GM18502 (cell line): ENCODE measurements around the gene SIM2.
"Not testable (repeated sequence)": the region's sequence is repeated elsewhere in the genome, so short reads cannot be mapped to it uniquely, and the experiment has no call there.

Experiments used
- ATAC-seq: cut with Tn5 transposase; IDR thresholded peaks from one replicate; pipeline ENCODE4 v1.9.1; 2021; ENCODE audit warnings: mild to moderate bottlenecking; ENCODE audit not compliant: unreplicated experiment, poor library complexity

SIM2 gene, protein sequence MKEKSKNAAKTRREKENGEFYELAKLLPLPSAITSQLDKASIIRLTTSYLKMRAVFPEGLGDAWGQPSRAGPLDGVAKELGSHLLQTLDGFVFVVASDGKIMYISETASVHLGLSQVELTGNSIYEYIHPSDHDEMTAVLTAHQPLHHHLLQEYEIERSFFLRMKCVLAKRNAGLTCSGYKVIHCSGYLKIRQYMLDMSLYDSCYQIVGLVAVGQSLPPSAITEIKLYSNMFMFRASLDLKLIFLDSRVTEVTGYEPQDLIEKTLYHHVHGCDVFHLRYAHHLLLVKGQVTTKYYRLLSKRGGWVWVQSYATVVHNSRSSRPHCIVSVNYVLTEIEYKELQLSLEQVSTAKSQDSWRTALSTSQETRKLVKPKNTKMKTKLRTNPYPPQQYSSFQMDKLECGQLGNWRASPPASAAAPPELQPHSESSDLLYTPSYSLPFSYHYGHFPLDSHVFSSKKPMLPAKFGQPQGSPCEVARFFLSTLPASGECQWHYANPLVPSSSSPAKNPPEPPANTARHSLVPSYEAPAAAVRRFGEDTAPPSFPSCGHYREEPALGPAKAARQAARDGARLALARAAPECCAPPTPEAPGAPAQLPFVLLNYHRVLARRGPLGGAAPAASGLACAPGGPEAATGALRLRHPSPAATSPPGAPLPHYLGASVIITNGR

DNA sequence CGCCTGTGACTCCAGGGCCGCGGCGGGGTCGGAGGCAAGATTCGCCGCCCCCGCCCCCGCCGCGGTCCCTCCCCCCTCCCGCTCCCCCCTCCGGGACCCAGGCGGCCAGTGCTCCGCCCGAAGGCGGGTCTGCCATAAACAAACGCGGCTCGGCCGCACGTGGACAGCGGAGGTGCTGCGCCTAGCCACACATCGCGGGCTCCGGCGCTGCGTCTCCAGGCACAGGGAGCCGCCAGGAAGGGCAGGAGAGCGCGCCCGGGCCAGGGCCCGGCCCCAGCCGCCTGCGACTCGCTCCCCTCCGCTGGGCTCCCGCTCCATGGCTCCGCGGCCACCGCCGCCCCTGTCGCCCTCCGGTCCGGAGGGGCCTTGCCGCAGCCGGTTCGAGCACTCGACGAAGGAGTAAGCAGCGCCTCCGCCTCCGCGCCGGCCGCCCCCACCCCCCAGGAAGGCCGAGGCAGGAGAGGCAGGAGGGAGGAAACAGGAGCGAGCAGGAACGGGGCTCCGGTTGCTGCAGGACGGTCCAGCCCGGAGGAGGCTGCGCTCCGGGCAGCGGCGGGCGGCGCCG is at the start of gene SIM2:
SIM2 (plus strand) TSS at position 135 of the 565 bp plus-strand sequence. CDS start 632 bp downstream, outside the sequence.
- ATAC-seq, result no peak

DNA sequence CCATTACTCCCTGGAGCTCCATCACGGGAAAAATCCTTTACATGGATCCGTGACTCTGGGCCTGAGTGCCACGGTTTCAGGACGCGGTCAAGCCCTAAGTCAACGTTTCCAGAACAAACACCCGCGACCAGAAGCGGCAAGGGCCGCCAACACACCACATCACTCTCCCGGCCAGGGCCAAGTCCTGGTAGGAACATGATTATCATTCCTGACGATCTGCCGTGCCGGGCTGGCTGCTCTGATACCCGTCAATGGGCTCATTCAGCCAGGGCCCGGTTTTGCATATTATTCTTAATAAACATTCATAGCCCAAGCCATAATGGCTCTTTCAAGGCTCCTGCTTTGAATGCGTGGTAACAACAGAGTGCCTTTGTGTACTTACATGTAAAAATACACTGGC is 44.6 kb upstream of the SIM2 start:
- no peak for ATAC-seq

DNA sequence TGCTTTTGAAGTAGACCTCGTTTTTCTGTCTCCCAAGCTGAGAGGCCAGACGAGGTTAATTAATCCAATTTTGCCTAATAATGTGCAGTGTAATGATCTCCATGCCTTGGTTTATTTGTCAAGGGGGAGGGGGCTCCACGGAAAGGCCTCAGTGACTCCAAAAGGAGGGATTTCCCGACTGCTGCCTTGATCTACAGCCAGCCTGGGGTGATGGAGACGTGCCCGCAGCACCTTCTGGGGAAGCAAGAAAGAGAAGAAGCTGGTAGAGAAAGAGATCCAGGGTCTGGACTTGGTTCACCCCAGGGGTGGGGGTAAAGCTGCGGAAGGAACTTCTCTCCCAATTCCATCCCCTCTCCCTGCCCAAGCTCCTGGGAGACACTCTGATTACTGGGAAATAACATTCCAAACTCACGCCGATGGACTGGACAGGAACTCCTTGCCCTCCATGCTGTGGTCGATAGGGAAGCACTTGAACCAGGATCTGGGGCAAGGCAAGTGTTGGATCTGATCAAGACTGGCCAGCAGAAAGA is 44.1 kb upstream of the SIM2 start:
- no peak for ATAC-seq

DNA sequence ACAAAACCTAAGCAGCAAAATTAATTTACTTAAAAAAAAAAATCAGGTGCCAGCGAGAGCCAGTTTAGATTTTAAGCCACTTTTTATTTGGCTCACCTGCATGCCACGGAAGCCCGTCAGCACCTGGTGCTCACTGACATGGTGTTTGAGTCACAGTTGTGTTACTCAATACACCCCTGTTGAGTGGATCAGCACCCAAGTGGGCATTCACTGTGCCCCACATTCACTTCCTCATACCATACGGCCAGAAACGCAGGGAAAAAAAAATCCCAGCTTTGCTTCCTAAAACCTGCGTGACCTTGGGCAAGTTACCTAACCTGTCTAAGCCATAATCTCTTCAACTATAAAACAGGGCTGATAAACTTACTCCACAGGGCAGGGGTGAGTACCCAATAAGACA is 42.8 kb upstream of the SIM2 start:
- no peak for ATAC-seq

DNA sequence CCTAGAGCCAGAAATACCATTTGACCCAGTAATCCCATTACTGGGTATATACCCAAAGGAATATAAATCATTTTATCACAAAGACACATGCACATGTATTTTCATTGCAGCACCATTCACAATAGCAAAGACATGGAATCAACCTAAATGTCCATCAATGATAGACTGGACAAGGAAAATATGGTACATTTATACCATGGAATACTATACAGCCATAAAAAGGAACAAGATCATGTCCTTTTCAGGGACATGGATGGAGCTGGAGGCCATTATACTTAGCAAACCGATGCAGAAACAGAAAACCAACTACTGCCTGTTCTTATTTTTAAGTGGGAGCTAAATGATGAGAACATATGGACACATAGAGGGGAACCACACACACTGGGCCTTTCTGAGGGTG is 41.6 kb upstream of the SIM2 start:
- not testable (repeated sequence) for ATAC-seq

DNA sequence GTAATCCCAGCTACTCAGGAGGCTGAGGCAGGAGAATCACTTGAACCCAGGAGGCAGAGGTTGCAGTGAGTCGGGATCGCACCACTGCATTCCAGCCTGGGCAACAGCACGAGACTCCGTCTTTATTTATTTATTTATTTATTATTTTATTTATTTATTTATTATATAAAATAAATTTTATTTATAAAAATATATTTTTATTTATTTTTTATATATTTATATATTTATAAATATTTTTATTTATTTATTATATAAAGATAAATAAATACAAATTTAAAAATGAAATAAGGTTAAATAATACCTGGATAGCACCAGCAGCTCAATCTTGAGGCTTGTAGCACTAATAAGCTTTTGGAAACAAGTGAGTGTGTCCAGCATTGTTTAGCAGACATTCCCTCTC is 40.9 kb upstream of the SIM2 start:
- ATAC-seq, result no peak

DNA sequence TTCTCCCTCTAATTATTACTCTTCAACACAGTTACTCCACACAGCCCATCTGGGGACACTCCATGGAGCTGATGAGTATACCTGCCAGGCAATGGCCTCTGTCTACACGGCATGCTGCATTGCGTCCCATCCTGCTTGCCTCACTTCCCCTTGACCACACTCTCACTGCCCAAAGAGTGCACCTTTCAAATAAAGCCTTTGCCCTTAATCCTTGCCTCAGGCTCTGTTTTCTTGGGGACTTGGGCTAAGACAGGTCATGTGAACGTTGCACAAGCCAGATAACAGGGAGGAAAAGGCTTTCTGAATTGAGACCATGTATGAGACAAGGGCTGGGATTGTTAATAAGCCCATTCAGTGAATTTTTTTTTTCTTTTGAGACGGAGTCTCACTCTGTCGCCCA is 40.0 kb upstream of the SIM2 start:
- ATAC-seq, result no peak

DNA sequence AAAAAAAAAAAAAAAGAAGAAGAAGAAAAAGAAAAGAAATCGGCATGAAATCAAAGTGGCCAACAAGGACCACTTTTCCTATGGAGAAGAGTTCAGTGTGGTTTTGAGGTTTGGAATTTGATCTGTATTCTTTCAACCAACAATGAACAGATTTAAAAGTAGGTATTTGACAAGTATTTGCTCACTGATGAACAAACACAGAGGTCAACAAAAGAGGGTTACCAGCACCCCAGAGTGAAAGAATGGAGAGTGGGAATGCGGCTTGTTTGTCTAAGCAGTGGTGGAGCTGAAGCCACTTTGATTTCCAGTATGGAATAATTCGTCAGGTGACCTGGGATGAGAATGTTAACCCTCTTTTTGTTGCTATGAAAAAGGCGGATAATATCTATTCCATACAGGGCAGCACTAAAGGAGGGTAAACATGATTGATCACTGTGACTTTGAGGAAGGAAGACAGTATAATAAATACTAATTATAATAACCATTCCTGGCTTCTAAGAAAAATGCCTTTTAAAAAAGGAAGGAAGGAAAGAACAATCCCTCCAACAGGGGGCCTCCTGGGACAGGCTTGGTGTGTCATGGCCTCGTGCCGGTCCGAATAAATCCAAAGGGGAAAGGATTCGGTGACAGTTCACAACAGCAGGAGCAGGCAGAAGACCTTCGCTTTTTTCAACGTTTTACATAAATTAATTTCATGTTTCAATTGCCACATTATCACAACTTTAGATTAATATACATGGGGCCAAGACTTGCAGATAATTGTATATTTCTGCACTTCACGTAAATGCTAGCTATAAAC is 37.2 kb upstream of the SIM2 start:
- no peak for ATAC-seq

DNA sequence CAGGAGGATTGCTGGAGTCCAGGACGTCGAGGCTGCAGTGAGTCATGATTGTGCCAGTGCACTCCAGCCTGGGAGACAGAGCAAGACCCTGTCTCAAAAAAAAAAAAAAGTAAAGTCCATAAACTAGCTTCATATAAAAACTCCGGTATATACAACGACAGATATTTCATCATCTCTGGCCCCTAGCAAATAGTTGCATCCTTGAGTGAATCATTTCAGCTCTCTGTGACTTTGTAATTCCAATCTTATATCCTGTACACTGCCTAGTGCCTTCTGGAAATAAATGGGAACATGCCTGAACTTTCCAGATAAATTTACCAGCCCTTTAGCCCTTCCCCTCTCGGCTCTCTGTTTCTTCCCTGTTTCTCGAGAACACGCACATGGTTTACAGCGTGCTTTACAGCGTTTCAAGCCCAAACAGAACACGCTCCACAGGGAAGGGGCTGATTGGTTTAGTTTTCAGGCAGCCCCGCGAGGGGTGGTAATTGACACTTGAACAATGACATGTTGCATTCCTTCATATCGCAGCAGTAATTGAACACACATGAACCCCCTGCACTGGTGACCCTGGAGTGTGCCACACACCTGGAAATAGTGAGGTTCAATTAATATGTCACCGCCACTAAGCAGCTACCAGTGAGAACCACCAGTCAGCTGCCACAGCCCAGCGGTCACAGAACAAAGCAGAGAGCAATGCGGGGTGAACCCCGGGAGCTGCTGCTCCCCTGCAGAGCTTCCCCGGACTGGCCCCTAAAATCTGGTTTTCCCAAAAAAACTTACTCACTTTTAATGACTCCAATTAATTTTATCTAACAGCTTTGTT is 35.7 kb upstream of the SIM2 start:
- ATAC-seq, result no peak

DNA sequence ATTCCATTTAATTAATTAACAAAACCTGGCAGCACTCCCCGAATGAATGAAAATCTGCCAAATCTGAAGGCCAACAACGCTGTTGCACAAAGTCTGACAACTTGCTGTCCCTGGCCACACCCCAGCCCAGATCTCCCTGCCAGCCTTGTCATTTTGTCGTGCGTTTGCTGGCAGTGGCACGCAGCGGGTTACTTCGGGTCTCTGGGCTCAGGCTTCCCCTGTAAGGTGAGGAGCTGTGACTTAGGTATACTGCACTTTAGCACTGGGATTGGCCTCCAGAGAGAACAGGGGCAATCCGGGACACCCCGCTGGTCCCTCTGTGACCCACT is 34.3 kb upstream of the SIM2 start:
- ATAC-seq, result no peak

DNA sequence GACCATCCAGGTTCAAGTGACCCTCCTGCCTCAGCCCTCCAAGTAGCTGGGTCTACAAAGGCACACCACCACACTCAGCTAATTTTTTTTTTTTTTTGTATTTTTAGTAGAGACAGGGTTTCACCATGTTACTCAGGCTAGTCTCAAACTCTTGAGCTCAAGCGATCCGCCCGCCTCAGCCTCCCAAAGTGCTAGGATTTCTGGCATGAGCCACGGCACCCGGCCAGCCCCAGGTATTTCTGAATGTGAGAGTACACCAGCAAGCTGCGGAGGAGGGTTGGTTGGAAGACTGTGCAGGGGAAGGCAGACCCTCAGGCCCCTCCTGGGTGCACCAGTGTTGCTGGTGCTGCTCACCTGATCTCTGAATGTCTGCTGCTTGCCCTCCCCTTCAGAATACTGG is 33.1 kb upstream of the SIM2 start:
- no peak for ATAC-seq

DNA sequence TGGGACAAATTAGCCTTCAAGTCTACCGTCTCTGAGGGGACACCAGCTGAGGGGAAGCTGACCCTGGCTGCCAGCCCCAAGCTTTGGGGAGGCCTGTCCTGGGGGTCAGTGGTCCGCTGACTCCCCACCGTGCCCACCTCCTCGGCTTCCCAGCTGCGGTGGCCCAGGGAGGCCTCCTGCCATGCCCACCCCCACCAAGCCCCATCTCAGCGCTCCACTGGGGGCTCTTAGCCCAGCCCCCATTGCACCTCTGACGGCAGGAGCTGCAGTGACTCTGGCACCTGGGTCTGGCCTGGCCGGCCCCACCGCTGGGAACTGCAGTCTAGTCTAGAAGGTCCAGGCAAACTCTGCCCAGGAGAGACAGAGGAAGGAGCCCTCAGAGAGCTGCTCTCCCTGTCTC is 30.2 kb upstream of the SIM2 start:
- no peak for ATAC-seq

DNA sequence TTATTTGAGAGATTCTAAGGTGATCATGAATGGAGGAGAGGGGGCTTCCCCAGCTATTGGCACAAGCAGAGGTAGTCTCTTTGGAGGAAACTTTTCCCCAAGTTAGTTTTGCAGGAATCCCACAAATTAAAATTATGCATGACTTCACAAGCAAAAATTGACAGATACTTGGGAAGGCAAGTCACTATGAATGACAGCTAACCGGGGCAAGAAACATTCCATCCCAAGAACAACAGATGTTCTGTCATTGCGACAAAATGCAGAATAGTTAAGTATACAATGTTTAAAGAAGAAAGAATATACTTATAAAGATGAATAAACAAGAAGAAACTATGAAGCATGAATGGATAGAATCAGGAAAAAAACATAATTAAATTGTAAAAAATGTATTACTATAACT is 27.1 kb upstream of the SIM2 start:
- no peak for ATAC-seq

DNA sequence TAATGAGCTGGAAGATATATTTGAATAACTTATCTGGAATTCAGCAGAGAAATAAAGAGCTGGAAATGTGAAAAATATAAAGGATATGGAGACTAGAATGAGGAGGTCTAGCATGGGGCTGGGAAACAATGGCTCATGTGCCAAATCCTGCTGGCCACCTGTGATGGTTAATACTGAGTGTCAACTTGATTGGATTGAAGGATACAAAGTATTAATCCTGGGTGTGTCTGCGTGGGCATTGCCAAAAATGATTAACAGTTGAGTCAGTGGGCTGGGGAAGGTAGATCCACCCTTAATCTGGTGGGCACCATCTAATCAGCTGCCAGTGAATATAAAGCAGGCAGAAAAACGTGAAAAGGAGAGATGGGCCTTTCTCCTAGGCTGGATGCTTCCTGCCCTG is 26.6 kb upstream of the SIM2 start:
- ATAC-seq, result not testable (repeated sequence)

DNA sequence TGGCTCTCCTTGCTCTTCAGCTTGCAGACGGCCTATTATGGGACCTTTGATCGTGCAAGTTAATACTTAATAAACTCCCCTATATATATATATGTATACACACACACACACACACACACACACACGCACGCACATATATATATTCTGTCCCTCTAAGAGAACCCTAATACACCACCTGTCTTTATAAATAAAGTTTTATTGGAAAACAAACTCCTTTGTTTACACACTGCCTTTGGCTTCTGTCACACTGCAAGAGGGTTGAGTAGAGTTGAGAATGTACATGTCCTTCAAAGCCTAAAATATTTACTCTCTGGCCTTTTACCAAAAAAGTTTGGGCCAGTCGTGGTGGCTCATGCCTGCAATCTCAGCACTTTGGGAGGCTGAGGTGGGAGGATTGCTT is 26.2 kb upstream of the SIM2 start:
- ATAC-seq, result no peak

DNA sequence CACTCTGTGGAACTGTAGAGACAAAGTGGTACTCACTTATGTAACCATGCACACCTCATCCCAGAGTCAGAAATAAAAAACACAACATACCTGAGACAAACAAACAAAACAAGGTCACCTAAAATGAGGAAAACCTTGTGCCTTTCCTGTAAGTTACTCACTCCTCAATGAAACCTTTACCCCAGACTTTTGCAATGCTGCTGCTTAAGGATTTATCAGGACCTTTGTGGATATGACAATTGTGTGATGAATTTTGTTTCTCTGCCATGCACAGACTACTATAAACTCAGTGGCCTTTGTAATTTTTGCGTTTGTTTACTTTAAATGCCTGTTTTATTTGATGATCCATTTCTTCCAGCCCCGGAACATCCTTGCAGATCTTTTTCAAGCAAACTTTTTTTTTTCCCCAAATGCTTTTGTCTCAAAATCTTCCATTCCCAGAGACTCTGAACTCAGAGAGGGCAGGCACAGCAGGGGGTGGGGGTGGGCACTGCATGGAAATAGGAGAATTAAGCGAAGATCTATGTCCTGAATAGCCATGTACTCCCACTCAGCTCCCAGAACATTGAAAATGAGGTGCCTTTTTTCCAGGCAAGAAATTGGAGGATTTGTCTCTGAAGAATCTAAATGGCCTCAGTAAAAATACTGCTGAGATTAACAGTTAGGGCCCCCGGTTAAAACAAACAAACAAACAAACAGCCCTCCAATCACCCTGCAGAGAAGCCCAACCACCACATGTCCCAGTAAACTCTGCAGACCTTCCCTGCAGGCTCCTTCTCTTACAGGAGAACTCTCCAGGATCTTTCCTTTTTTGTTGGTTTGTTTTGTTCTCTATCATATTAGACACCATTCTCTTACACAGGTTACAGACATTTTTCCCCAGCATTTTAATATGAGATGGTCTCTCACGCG is 22.6 kb upstream of the SIM2 start:
- no peak for ATAC-seq

DNA sequence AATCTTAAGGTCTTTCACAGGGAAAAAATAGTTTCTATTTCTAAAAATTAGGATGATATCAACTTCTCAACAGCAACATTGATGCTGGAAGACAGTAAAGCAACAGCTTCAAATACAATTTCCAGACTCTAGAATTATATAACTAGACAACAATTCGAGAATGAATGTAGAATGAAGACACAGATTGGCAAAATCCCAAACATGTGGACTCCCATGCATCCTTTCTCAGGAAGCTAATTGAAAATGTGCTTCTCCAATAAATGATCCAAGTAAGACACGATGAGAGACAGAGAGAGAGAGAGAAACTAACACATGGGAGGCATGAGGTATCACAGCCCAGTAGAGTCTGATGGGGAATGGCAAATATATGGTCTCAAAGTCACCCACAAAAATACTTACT is 21.5 kb upstream of the SIM2 start:
- no peak for ATAC-seq

DNA sequence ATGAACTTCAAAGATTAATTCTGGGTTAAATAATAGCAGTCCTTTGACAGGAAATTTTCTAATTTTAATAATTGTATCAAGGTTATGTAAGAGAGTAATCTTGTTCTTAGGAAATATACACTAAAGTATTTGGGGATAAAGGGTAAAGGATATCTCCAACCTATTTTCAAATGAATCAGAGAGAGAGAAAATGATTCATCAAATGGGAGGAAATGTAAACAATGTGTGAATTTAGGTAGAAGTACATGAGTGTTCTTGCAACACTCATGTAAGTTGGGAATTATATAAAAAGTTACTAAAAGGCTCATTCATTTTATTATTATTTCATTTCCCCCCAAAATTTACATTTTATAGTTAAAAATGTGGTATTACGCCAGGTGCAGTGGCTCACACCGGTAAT is 20.4 kb upstream of the SIM2 start:
- ATAC-seq, result no peak

DNA sequence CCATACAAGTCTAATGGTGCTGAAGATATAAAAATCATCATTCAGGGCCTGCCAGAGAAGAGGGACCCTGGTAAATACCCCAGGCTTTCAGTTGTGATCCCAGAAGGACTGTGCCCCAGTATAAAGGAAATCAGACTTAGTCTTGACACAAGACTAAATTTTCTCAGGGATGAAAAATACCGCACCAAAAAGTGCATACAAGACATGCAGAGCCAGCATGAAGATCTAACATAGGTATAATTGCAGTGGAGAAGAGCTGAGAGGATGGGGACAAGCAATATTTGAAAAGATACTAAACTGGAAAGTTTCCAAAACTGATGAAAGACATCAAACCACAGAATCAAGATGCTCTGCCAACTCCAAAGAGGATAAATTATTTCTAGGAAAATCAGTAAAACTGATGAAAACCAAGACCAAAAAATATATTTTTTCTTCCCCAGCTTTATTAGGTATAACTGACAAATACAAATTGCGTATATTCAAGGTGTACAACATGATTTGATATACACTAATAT is 17.7 kb upstream of the SIM2 start:
- ATAC-seq, result no peak
